Keratinocyte (primary cell): ENCODE measurements around the gene KRTAP19-5.

ENCODE experiments used
- EZH2 ChIP-seq: IDR thresholded peaks from one replicate; pipeline ENCODE4 v1.6.1; 2012; ENCODE audit warnings: inconsistent platforms, mild to moderate bottlenecking, low read length, moderate library complexity
- TF ChIP-seq, protein P1 (sequence below), 3 experiments: IDR thresholded peaks in 1 of 3; conservative IDR thresholded peaks in 1 of 3; optimal IDR thresholded peaks in 1 of 3; 2 replicates in 2 of 3; 3 replicates in 1 of 3; pipeline versions ENCODE3 to v1.5.1; 2011; ENCODE audit warnings: low read length in 3 of 3, mild to moderate bottlenecking in 3 of 3, moderate library complexity in 2 of 3, control low read depth in 1 of 3, inconsistent platforms in 1 of 3; ENCODE audit not compliant: insufficient read depth in 2 of 3; ENCODE audit errors: extremely low read depth in 1 of 3

- TF ChIP-seq, protein P1, sequence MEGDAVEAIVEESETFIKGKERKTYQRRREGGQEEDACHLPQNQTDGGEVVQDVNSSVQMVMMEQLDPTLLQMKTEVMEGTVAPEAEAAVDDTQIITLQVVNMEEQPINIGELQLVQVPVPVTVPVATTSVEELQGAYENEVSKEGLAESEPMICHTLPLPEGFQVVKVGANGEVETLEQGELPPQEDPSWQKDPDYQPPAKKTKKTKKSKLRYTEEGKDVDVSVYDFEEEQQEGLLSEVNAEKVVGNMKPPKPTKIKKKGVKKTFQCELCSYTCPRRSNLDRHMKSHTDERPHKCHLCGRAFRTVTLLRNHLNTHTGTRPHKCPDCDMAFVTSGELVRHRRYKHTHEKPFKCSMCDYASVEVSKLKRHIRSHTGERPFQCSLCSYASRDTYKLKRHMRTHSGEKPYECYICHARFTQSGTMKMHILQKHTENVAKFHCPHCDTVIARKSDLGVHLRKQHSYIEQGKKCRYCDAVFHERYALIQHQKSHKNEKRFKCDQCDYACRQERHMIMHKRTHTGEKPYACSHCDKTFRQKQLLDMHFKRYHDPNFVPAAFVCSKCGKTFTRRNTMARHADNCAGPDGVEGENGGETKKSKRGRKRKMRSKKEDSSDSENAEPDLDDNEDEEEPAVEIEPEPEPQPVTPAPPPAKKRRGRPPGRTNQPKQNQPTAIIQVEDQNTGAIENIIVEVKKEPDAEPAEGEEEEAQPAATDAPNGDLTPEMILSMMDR (optimal IDR thresholded peaks at IDR 0.05 in 1 of 3, IDR thresholded peaks at IDR 0.05 in 1 of 3, conservative IDR thresholded peaks at IDR 0.05 in 1 of 3; ENCODE audit: extremely low read depth in 1 of 3, insufficient read depth in 2 of 3, low read length in 3 of 3) = no peak
- TF ChIP-seq EZH2 = no peak
These were observed 13.7 kb upstream of the KRTAP19-5 start for GRCh38 chr21:30515681-30516080.
